ENCODE results near the gene GTF3C5.
"Not testable (repeated sequence)": the region's sequence is repeated elsewhere in the genome, so short reads cannot be mapped to it uniquely, and the experiment has no call there.

Gene GTF3C5

DNA sequence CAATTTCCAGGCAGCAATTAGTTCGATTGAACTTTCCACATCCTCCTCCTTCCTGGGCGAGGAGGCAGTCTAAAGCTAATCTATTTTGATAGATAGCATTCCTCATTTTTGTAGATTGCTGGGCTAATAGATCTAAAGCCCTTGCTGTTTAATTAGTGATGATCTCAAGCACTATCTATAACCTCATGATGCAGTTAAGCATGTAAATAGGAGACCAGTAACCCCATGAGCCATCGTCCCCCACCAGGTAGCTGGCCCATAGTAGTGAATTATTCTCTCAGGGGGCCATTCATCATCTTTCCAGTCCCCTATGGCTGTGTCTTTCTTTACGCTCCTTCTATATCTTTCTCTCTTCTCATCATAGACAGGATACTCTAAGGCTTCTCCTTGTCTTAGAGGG, 45.9 kb downstream of the GTF3C5 start:
- TF ChIP-seq, protein P1, sequence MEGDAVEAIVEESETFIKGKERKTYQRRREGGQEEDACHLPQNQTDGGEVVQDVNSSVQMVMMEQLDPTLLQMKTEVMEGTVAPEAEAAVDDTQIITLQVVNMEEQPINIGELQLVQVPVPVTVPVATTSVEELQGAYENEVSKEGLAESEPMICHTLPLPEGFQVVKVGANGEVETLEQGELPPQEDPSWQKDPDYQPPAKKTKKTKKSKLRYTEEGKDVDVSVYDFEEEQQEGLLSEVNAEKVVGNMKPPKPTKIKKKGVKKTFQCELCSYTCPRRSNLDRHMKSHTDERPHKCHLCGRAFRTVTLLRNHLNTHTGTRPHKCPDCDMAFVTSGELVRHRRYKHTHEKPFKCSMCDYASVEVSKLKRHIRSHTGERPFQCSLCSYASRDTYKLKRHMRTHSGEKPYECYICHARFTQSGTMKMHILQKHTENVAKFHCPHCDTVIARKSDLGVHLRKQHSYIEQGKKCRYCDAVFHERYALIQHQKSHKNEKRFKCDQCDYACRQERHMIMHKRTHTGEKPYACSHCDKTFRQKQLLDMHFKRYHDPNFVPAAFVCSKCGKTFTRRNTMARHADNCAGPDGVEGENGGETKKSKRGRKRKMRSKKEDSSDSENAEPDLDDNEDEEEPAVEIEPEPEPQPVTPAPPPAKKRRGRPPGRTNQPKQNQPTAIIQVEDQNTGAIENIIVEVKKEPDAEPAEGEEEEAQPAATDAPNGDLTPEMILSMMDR (IDR thresholded peaks at IDR 0.05; ENCODE audit: low read depth, low read length): no peak
- no peak overlapping the region for H3K4me3 ChIP-seq (ENCODE audit: low read depth, low read length)

DNA sequence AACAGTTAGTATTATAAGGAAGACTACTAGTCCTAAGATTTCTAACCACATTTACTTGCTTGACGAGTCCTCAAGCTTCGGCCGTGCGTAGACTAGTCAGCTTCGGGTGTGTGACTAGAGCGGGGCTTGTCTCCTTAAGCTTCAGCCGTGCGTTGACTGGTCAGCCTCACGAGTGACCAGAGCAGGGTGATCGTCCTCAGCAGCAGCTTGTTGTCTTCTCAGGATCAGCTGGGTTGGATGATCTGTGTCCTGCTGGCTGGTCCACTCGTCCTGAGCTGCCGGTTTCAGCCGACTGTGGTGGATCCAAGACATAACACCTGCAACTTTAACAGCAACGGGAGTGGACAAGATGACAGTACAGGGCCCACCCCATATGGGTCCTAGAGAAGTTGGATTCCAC, 47.7 kb downstream of the GTF3C5 start:
- TF ChIP-seq, protein P1 (IDR thresholded peaks at IDR 0.05; ENCODE audit: low read depth, low read length): no peak
- H3K4me3 ChIP-seq (ENCODE audit: low read depth, low read length): no peak overlapping the region

DNA sequence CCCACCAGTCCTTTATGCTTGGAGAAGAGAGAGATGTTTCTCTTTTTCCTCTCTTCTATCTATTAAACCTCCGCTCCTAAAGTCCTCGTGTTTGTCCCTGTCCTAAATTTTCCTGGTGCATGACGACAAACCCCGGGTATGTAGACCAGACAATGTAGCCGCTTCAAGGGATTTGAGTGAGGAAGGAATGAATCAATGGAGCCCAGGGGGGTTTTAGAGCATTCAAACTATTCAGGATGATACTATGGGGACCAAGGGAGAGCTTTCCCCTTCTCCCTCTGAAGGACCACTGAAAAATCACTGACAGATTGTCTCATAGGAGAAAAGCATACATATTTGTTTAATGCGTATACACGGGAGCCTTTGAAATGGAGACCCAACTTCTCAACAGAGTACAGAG, 49.4 kb downstream of the GTF3C5 start:
- no peak overlapping the region for H3K4me3 ChIP-seq (ENCODE audit: low read depth, low read length)
- TF ChIP-seq, protein P1 (IDR thresholded peaks at IDR 0.05; ENCODE audit: low read depth, low read length): no peak

DNA sequence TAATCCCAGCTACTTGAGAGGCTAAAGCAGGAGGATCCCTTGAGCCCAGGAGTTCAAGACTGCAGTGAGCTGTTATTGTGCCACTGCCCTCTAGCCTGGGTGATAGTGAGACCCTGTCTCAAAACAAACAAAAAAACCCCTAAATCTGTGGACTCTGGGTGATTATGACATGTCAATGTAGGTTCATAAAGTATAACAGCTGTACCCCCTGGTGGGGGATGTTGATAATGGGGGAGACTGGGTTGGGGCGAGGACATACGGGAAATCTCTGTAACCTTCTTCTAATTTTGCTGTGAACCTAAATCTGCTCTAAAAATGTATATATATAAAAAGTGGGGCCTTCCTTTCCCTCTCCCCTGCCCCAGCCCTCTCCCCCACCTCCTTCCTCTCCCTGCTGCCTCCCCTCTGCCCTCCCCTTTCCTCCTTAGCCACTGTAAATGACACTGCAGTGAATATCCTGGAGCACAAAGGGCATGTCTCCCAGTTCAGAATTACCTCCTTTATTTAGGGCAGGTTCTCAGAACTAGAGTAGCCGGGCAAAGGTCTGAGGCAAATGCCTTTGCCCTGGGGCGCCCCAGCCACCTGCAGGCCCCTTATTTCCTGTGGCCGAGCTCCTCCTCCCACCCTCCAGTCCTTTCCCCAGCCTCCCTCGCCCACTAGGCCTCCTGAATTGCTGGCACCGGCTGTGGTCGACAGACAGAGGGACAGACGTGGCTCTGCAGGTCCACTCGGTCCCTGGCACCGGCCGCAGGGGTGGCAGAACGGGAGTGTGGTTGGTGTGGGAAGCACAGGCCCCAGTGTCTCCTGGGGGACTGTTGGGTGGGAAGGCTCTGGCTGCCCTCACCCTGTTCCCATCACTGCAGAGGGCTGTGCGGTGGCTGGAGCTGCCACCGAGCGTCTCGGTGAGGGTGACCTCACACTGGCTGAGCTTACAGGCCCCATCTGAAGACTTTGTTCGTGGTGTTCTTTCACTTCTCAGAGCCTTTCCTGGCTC, 50.3 kb downstream of the GTF3C5 start:
- not testable (repeated sequence) for H3K4me3 ChIP-seq (ENCODE audit: low read depth, low read length)

DNA sequence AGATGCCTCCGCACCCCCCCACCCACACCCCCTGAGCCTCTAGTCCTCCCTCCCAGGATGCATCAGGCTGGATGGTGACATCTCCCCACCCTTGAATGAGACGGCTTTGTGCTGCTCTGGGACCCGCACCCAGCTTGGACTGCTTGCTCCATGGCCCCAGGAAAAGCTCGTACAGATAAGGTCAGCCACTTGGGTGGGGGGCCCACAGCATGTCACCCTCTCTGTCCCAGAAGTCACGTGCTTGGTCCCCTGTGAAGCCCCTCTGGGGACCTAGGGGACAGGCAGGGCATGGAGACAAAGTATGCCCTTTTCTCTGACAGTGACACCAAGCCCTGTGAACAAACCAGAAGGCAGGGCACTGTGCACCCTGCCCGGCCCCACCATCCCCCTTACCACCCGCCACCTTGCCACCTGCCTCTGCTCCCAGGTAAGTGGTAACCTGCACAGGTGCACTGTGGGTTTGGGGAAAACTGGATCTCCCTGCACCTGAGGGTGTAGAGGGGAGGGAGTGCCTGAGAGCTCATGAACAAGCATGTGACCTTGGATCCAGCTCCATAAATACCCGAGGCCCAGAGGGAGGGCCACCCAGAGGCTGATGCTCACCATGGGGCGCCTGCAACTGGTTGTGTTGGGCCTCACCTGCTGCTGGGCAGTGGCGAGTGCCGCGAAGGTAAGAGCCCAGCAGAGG, 51.3 kb downstream of the GTF3C5 start:
- H3K4me3 ChIP-seq (ENCODE audit: low read depth, low read length): not testable (repeated sequence)

DNA sequence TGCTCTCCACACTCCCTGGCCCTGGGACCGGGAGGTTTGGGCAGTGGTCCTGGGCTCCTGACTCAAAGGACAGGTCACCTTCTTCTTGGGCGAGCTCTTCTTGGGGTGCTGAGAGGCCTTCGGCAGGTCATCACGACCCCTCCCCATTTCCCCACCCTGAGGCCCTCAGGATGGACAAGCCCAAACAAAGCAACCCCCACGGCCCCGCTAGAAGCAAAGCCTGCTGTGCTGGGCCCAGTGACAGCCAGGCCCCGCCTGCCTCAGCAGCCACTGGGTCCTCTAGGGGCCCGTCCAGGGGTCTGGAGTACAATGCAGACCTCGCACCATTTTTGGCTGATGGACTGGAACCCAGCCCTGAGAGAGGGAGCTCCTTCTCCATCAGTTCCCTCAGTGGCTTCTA, 52.9 kb downstream of the GTF3C5 start:
- H3K4me3 ChIP-seq (ENCODE audit: low read depth, low read length): not testable (repeated sequence)

DNA sequence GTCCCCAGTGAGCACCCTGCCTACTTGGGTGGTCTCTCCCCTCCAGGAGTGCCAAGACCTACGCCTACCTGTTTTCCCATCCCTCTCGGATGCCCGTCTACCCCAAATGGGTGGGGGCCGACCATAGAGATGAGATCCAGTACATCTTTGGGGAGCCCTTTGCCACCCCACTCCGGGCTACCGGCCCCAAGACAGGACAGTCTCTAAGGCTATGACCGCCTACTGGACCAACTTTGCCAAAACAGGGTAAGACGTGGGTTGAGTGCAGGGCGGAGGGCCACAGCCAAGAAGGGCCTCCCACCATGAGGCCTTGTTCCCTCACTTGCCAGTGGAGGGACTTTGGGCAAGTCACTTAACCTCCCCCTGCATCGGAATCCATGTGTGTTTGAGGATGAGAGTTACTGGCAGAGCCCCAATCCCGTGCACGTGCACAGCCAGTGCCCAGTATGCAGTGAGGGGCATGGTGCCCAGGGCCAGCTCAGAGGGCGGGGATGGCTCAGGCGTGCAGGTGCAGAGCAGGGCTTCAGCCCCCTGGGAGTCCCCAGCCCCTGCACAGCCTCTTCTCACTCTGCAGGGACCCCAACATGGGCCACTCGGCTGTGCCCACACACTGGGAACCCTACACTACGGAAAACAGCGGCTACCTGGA, 55.5 kb downstream of the GTF3C5 start:
- H3K4me3 ChIP-seq (ENCODE audit: low read depth, low read length): not testable (repeated sequence)

DNA sequence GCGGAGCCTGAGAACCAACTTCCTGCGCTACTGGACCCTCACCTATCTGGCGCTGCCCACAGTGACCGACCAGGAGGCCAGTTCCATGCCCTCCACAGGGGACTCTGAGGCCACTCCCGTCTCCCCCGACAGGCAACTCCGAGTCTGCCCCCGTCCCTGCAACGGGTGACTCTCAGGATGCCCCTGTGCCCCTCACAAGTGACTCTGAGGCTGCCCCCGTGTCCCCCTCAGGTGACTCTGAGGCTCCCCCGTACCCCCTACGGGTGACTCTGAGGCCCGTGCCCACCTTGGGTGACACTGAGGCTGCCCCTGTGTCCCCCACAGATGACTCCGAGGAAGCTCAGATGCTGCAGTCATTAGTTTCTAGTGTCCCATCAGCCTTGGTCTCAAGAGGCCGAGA, 56.1 kb downstream of the GTF3C5 start:
- TF ChIP-seq, protein P1 (IDR thresholded peaks at IDR 0.05; ENCODE audit: low read depth, low read length): no peak
- no peak overlapping the region for H3K4me3 ChIP-seq (ENCODE audit: low read depth, low read length)

DNA sequence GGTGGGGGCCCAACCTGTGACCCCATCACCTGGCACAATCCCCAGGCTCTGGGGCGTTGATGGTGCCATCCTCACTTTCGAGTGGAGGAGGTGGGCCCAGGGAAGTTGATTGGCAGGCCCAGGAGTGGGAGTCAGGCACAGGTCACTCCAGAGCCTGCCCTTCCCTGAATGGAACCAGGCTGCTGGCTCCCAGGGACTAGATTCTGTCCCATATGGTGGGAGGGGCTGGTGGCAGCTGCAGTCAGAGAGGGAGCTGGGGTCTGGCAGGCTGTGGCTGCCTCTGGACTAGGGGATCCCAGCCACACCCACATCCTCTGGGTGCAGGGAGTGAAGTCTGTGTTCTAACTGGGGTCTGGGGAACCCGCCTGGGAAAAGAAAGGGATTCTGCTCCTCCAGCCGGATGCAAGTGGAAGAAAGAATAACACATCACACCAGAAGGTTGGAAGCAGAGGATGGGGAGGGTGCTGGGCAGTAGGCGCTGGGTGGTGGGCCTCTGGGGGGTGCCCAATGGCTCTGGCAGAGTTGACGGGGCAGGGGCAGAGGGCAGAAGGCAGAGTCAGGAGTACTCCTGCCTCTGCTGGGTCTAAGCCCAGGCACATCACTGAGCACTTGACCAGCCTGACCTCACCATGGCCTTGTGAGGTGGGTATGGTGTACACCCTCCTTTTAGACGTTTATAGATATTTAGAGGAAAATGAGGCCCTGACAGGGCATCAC, 56.8 kb downstream of the GTF3C5 start:
- H3K4me3 ChIP-seq (ENCODE audit: low read depth, low read length): no peak overlapping the region
- TF ChIP-seq, protein P1 (IDR thresholded peaks at IDR 0.05; ENCODE audit: low read depth, low read length): no peak

All from WI38 (cell line).